ENCODE results near the gene PDE4DIP.
"Not testable (repeated sequence)": the region's sequence is repeated elsewhere in the genome, so short reads cannot be mapped to it uniquely, and the experiment has no call there.

Gene PDE4DIP

DNA sequence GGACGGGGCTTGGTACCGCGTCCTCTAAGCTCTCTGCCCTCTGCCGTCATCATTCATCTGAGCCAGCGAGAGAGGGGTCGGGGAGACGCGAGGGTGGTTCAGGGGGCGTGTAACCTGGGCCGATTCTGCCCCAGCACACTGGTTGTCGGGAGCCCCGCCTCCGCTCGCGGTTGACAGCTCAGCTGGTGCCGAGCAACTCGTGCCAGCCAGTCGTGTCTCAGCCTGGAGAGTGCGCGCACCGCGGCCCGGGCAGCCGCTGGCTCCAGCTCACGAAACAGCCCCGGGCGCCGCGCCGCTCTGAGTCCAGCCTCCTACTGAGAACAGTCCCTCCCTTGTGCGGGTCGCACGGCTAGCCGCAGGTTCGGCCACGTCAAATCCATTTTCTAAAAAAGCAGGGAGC is at the start of gene PDE4DIP:
Gene PDE4DIP (plus strand): TSS at position 209 of the 400 bp plus-strand sequence. CDS start 347 bp downstream, outside the sequence.
- not testable (repeated sequence) for DNase-seq (ENCODE audit: low read depth in 2 of 2)

GRCh38 chr1:148808268-148808928 is 35.8 kb upstream of the PDE4DIP start:
- not testable (repeated sequence) for DNase-seq (ENCODE audit: low read depth in 2 of 2)

DNA sequence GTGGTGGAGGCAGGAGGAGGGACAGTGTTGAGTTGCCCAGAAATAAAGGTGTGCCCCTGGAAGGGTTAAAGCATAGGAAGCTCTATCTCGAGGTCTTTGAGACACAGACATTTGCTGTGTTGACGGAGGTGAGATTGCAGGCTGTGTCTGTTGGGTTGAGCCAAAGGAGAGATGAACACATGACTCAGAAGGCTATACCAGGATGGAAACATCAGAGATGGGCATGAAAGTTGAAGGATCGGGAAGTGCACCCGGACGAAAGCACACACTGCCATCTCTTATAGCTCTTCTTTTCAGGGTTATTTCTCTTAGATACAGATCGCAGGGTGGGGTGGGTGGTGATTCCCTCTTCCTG is 35.3 kb upstream of the PDE4DIP start:
- not testable (repeated sequence) for DNase-seq (ENCODE audit: low read depth in 2 of 2)

- not testable (repeated sequence) for DNase-seq (ENCODE audit: low read depth in 2 of 2)
Measured at GRCh38 chr1:148822180-148822579, 22.0 kb upstream of the PDE4DIP start.

GRCh38 chr1:148823822-148824221 is 20.4 kb upstream of the PDE4DIP start:
- not testable (repeated sequence) for DNase-seq (ENCODE audit: low read depth in 2 of 2)

- not testable (repeated sequence) for DNase-seq (ENCODE audit: low read depth in 2 of 2)
Measured at GRCh38 chr1:148825029-148825428, 19.2 kb upstream of the PDE4DIP start.

GRCh38 chr1:148828531-148828930 is 15.7 kb upstream of the PDE4DIP start:
- DNase-seq (ENCODE audit: low read depth in 2 of 2): not testable (repeated sequence)

DNA sequence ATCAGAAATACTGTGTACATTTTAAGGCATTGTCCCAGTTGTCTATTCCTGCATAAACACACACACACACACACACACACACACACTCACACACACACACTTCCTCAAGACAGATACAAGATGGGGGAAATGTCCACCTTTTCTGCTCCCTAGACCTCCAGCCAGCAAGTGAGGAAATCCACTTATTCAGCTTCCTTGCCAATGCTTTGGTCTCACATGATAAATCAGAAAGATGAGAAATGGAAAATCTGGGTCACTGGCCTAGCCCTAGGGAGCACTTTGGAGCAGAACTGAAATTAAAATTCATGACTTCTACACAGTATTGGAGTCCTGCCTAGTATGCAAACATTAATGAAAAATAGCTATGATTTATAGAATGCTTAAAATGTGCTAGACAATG is 15.3 kb upstream of the PDE4DIP start:
- DNase-seq (ENCODE audit: low read depth in 2 of 2): not testable (repeated sequence)

GRCh38 chr1:148829365-148829764 is 14.9 kb upstream of the PDE4DIP start:
- DNase-seq (ENCODE audit: low read depth in 2 of 2): not testable (repeated sequence)

- not testable (repeated sequence) for DNase-seq (ENCODE audit: low read depth in 2 of 2)
Measured at GRCh38 chr1:148841262-148841661, 3.0 kb upstream of the PDE4DIP start.

- DNase-seq (ENCODE audit: low read depth in 2 of 2): not testable (repeated sequence)
Measured at GRCh38 chr1:148844651-148845050, 423 bp downstream of the PDE4DIP start.

- DNase-seq (ENCODE audit: low read depth in 2 of 2): not testable (repeated sequence)
Measured at GRCh38 chr1:148845068-148845467, 840 bp downstream of the PDE4DIP start.

- DNase-seq (ENCODE audit: low read depth in 2 of 2): not testable (repeated sequence)
Measured at GRCh38 chr1:148850347-148850746, 6.1 kb downstream of the PDE4DIP start.

GRCh38 chr1:148850840-148851239 is 6.6 kb downstream of the PDE4DIP start:
- DNase-seq (ENCODE audit: low read depth in 2 of 2): not testable (repeated sequence)

GRCh38 chr1:148851684-148852083 is 7.5 kb downstream of the PDE4DIP start:
- DNase-seq (ENCODE audit: low read depth in 2 of 2): not testable (repeated sequence)

GRCh38 chr1:148853363-148853762 is 9.1 kb downstream of the PDE4DIP start:
- DNase-seq (ENCODE audit: low read depth in 2 of 2): not testable (repeated sequence)

GRCh38 chr1:148854063-148854462 is 9.8 kb downstream of the PDE4DIP start:
- DNase-seq (ENCODE audit: low read depth in 2 of 2): not testable (repeated sequence)

GRCh38 chr1:148855367-148855766 is 11.1 kb downstream of the PDE4DIP start:
- not testable (repeated sequence) for DNase-seq (ENCODE audit: low read depth in 2 of 2)

GRCh38 chr1:148860049-148860448 is 15.8 kb downstream of the PDE4DIP start:
- DNase-seq (ENCODE audit: low read depth in 2 of 2): not testable (repeated sequence)

DNA sequence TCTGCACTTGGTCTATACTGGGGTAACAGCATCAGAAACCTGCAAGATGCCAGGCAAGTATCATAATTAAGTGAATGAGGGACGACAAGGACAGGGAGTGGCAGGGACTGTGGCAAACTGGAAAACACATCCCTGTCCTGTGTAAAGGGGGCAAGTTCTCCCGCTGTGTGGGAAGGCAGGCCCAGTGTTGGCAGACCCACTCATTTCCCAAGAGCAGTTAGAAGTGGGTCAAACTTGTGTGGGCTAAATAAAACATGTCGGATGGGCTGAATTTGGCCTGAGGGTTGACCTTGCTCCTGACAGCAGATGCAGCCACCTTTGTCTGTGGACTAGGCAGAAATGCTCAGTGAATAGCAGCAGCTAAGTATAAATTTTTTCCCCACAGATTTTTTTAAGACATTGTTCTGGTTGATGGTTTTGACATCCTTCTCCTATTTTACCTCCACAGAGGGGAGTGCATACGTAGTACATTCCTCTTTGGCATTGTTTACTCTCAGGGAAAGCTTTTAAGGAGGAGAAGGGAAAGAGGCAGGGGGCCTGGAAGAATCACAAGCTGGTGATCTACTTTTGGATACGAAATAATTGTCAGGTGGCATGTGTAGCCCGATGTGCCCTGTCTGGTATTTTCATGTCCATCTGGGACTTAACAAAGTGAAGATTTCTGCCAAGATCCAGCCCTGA is 16.5 kb downstream of the PDE4DIP start:
- not testable (repeated sequence) for DNase-seq (ENCODE audit: low read depth in 2 of 2)

DNA sequence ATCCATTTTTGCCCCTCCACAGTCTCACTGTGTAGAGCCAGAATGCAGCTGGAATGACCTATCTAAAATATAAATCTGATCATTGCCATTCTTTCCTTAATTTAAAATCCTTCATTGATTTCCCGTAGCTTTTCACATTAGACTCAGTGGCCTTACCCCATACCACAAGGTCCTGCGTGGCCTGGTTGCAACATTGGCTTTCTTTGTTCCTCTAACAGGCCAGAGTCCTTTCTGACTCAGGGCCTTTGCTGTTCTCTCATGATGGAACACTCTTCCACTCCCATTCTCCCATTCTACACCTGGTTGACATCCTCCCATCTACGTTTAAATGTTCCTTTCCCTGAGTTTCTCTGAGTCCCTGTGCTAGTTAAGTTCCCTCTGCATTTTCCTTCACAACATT is 18.4 kb downstream of the PDE4DIP start:
- not testable (repeated sequence) for DNase-seq (ENCODE audit: low read depth in 2 of 2)

GRCh38 chr1:148868924-148869633 is 24.9 kb downstream of the PDE4DIP start:
- not testable (repeated sequence) for DNase-seq (ENCODE audit: low read depth in 2 of 2)

DNA sequence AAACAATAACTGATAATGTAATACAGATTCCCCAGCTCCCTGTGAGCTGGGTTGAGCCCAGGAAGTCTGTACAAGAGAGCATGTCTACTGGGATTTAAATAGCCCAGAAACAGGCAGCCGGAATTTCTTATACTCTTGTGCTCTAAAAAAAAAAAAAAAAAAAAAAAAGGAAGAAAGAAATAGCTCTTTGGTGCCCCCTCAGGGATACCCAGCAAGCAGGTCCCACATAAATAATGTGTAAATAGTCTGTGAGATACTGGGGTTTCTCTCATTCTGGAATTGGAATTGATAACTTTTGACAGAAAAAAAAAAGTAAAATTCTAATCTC is 25.4 kb downstream of the PDE4DIP start:
- DNase-seq (ENCODE audit: low read depth in 2 of 2): not testable (repeated sequence)
